ENCODE measurements around the gene TANGO2.

GRCh38 chr22:20017622-20017958 lies 3.3 kb upstream of the TANGO2 start:
- TF ChIP-seq CTCF (IDR thresholded peaks at IDR 0.05) (no peak), POLR2A (IDR thresholded peaks at IDR 0.05) (no peak)
